IPS DF 19.7 (cell line): Measurements from ENCODE around the gene CDH6.

ENCODE experiments used
- DNase-seq: peaks from one replicate; pipeline ENCODE4 v3.0.0-alpha.2; 2013; ENCODE audit warnings: low read depth, low spot score

CDH6 gene

GRCh38 chr5:31375999-31376720 is 182.7 kb downstream of the CDH6 start:
- DNase-seq, result no peak

- DNase-seq, result no peak
Observed at GRCh38 chr5:31377274-31377946, 183.9 kb downstream of the CDH6 start.

- DNase-seq, result no peak
Observed at GRCh38 chr5:31378136-31378535, 184.7 kb downstream of the CDH6 start.
